NCI-H146 treated with DMSO at 0.1 percent for 48 hours (cell line): ENCODE measurements around the gene ADGRA1.

Experiments
- DNase-seq: peaks from one replicate; lab custom pipeline; 2025; ENCODE audit not compliant: unreplicated experiment; lab: John Stamatoyannopoulos, UW

ADGRA1 gene

DNA sequence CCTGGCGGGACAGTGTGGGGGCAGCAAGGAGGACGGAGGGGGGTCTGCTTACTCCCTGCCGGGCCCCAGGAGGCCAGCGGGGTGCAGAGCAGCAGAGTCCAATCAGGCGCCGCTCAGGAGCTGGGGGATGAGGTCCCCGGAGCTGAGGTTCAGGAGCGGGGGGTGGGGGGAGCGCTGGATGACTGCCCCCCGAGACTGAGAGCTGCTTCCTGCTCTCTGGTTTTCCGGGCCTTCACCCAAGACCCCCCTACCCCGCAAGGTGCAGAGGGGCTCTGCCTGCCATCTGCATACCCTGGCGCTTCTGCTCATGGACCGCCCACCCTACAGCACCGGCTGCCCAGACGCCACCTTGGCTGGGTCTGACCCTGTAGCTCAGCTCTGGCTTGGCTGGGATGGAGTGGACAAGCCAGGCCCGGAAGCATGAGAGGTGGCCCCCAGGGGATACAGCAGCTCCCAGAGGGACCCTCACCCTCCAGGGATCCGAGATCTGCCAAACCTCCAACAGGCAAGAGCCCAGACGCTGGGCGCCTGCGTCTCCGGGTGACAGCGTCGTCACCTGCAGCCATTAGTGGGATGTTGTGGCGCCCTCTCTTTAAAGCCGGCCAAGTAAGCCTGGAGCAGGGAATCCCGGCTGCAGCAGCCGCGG, 73.2 kb downstream of the ADGRA1 start:
- no peak for DNase-seq

DNA sequence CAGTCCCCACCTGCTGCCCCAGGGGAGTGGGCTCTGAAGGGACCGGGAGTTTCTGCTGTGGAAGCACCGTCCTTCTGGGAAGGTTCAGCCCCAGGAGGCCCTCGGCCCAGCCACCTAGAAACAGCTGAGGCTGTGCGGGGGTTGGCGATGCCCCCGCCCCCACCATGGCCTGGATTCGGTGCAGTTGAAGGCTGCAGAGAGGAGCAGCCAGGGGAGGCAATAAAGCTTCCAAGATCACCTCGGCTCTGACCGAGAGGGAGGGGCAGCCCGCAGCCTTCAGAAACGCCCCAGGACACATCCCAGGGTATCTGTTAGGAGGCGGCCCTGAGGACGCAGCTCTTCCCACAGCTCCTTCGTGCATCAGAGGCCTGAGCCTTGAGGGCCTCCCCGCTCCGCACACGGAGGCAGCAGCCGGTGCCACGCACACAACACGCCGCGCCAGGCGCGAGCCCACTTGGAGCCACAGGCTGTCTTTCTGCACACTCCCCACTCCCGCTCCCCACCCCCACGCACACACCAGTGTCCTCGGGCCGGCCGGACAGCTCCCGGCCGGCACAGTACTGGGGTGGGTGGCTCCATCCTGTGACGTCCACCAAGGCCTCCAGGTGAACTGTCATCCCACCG, 73.9 kb downstream of the ADGRA1 start:
- DNase-seq, result no peak

DNA sequence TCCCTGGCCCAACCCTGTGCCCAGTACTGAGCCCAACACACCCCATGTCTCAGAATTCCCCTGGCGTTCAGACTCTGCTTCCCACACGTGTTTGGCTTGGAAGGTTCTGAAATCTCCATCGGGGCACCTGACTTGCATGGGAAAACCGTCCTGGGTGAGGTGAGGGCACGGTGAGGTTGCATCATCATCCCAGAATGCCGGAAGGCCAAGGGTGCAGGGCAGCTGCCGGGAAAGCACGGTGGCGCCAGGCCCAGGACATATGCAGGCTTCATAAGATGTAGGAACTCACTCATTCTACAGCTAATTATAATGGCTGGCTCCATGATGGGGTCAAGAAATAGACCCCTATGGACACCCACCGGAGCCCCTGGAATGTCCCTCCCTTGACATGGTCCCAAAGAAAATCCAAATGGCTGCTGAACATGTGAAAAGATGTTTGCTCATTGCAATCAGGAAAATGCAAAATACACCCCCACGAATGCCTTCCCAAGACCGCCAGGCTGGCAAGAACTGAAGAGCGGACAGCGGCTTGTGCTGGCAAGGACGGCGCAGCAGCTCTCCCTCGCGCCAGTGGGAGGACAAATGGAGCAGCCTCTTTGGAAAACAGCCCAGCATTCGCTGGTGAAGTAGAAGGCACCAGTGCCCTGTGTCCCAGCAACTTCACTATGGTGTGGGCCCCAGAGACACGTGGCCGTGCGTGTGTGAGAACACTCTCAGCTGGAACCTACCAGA, 74.6 kb downstream of the ADGRA1 start:
- DNase-seq, result no peak

DNA sequence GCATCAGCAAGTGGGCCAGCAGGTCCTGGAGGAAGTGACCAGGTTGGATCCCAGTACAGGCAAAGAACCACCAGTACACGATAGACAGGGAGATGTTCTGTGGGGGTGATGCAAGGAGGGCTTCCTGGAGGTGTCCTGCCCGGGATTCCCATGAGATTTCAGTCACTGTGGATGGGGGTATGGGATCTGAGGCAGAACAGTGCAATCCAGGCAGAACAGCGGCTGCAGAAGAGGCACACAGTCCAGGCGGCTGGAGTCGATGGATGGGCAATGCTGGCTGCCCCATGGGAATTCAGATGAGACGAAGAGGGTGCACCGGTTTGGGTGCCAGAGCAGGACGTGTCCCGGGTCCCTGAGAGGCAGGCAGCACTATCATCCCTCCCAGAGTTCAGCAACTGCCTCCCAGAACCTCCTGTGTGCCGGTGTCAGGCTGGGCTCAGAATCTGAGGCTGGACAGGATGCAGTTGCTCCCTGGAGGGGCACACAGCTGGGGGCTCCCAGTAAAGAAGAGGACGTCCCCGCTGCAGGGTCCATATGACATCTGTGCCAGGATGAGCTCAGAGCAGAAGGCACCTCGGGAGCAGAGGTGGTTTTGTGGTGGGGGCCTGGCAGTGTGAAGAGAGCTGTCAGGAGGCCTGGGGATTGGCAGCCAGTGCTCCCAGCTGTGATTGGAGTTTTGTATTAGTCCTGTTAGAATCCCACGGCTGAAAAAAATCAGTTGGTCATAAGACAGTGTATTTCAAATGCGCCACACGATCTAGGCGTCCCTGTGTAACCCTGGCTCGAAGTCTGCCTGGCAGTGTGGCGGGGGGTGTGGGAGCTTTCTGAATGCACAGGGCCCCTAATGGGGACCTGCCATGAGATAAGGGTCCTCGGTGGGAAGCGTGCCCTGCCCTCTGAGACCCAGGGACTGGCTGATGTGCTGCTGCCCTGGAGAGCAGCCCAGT, 75.5 kb downstream of the ADGRA1 start:
- no peak for DNase-seq

- DNase-seq, result no peak
Observed at GRCh38 chr10:133163889-133164815, 76.4 kb downstream of the ADGRA1 start.

DNA sequence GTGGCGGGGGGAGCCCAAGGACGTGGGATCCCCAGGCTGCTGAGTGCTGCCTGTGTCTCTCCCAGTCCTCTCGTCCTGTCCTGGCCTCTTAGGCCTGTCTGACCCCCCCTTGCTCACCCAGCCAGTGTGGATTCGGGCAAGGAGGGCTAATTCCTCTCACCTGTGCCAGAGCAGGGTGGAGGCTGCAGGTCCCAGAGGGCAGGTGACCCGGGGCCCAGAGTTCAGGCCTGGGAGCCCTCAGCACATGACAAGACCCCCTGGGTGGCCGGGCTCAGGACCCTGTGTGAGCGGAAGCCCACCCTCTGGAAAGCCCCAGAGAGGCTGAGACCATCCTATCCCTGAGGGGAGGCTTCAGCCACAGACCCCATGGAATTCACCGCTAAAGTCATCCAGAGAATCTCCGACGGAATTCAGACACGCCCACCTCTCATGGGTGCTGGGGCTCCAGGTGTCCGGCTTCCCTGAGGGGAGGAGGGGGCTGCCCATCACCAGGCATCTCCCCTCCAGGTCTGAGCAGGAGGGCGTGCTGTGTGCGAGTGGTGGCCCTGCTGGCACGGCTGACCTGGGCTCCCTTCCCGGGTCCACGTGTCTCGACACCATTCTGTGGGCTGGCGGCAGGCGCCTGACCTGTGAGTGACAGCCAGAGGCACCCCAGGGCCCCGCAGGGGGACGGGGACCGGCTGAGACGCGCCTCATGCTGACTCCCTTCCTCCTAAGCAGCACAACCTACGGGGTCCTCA, 77.3 kb downstream of the ADGRA1 start:
- DNase-seq, result no peak

DNA sequence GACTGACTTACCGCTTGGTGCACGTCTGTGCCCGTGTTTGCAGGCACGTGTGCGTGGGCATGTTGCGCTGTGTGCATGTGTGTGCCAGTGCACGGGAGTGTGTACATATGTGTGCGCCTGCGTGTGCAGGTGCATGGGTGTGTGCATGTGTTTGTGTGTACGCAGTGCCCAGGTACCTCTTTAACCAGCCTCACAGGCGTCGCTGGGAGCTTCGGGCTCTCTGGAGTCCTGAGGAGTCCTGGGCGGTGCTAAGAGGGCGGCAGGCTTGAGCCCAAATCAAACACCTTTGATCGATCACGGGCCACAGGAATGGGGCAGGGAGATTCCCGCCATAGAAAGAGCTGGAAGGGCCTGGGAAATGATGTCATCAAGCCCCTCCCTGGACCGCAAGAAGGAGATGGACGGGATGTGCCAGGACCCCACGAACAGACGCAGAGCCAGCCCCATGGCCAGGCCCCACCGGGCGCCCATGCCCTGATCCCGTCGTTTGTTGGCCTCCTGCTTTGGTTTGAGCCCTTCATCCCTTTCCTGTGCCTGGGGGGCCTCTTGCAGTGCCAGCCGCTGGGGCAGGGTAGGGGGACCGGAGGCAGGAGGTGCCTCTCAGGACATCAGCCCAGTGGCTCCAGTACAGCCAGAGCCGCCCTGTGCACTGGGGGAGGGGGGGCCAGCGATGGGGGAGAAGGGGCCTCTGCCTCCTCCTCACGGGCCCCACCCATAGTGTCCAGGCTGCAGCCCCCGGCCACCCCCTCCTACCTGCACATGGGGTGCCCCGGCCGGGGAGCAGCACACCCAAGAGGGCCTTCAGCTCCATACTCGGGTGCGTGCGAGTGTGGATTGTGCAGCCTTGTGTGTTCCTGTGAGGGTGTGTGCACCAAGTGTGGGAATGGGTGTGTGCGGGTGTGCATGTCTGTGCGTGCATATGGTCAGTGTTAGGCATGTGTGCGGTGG, 78.1 kb downstream of the ADGRA1 start:
- DNase-seq, result no peak

- DNase-seq, result no peak
Observed at GRCh38 chr10:133166504-133166827, 78.7 kb downstream of the ADGRA1 start.

DNA sequence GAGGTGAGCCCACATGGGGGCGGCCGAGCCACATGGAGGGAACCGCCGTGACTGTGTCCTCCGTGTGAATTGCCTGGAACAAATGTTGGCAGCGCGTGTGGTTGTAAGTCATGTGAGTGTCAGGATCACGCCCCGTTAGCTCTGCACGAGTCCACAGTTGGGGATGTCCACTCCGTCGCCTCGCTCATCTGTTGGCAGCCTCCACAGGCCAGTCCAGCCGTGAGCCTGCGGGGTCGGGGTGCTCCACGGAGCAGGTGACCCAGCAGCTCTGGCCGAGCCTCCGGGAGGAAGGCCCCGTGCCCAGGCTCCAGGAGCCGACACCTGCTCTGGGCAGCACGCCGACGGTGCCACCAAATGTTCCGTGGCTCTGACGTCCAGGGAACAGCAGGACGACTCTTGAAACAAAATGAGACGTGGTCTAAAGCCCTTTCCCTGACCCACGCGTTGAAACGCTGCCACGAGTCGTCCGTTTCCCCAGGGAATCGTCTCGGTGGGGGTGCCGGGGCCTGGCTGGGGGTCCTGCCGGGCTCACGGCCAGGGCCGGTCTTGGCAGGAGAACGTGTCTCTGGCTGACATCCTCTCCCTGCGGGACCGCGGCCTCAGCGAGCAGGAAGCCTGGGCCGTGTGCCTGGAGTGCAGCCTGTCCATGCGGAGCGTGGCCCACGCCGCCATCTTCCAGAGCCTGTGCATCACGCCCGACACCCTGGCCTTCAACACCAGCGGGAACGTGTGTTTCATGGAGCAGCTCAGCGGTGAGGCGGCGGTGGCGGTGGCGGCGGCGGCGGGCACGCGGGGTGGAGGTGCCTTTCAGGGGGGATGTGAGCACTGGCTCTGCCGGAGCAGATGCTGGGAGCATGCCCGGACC, 79.3 kb downstream of the ADGRA1 start:
- no peak for DNase-seq

DNA sequence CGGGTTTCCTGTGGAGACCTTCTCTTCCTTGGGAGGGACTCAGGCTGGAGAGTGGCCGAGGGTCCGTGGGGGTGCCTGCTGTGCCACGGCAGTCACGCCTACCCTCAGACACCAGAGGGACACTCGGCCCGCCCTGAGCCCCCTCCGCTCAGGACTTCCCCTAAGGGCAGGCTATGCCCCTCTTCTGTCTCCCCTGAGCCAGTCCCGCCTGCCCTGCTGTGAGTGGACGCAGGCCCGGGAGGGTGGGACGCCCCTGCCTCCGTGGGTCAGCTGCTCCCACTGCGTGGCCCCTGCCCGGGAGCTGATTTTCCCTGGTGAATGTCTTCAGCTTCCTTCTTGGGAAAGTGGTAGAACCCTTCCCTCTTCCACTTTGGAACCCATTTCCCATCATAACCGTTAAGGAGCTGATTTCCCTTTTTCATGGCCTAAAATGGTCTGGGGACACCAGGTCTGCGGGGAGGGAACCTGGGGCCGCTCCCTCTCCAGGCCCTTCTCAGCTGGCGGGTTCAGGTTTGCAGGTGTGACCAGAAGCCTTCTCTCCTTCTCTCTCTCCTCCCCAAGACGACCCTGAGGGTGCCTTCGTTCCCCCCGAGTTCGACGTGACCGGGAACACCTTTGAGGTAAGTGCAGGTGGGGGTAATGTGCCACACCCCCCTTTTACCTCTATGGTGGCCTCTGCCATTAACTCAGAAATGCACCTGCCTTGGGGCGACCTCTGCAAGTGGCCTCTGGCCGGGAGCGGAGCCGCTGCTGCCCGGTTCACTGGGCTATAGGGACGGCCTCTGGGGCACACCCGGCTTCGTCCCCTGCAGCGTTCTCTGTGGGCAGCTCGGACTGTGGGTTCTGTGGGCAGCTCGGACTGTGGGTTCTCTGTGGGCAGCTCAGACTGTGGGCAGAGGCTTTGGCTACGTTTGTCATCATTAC, 80.2 kb downstream of the ADGRA1 start:
- no peak for DNase-seq

- no peak for DNase-seq
Observed at GRCh38 chr10:133168617-133169031, 80.9 kb downstream of the ADGRA1 start.

DNA sequence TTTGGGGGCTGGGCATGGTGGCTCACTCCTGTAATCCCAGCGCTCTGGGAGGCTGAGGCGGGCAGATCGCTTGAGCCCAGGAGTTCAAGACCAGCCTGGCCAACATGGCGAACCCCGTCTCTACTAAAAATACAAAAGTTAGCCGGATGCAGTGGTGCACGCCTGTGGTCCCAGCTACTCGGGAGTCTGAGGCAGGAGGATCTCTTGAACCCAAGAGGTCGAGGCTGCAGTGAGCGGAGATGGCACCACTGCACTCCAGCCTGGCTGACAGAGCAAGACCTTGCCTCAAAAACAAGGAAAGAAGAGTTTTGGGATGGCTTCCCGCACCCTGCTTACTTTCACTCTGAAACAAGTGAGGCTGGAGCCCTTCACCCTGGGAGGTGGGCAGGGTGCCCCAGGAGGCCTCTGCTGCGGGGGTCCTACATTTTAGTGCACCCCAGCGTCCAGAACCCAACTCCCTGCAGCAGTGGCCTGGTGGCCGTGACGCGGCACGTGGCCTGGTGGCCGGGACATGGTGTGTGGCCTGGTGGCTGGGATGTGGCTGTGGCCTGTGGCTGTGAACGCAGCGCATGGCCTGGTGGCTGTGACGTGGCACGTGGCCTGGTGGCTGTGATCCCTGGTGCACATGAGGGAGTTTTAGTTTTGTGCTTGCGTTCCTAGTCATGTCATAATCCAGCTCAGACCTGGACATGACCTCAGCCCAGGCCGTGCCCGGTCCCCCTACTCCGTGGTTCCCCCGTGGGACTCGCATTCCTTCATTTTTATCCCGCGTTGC, 81.6 kb downstream of the ADGRA1 start:
- DNase-seq, result no peak

DNA sequence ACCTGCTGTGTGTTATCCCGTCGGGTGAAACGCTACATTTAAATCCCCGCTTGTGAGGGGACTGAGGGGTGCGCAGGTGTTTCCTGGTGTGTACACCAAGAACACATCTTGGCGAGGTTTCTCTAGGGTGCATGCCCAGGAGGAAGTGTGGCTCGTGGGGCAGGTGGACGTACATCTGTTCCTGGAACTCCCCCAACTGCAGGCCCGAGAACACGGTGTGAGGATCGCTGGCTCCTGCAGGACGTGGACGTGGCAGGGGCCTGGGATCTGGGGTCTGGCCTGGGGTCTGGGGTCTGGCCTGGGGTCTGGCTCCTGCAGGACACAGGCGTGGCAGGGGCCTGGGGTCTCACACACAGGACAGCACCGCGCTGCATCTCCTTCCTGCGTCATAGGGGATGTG, 82.4 kb downstream of the ADGRA1 start:
- no peak for DNase-seq

DNA sequence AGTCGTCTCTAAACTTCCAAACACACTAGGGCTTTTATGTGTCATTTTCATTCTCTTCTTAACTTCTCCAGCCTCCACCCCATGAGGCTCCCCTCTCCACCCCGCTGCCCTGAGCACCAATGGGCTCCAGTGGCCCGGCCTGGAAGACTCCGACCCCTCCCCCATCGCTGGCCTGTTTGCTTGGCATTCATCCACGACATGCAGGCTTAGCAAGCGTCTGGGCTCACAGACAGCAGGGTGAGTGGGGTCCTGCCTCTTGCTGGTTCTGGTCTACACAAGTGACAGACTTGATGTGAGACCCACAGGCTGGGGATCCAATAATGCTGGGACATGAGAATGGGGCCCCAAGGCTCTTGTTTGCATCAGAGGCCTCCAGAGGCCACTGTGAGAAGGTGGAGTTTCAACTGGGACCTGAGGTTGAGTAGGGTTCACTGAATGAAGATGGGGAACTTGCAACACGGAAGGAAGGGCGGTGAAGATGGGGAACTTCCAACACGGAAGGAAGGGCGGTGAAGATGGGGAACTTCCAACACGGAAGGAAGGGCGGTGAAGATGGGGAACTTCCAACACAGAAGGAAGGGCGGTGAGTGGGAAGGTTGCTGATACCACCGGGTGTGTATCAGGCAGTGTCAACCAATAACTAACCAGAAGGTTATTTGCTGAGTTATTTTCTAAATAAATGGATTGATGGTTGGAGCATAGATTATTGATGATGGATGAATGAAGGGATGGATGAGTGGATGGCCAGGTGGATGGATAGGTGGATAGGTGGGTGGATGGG, 86.3 kb downstream of the ADGRA1 start:
- DNase-seq, result no peak

- no peak for DNase-seq
Observed at GRCh38 chr10:133174689-133175263, 87.1 kb downstream of the ADGRA1 start.
